Upper lobe of left lung (tissue), 6 donors: ENCODE results near the gene IRS1. TPM values are rescaled to one million over a fixed set of nuclear protein-coding genes. Genes with fewer than 3 reads are reported as not detected.

Source experiments
- ATAC-seq, 2 donors: fragments of 200-7000 bp; cut with Tn5 transposase; one replicate each; pipeline ENCODE4 v1.9.1; 2022; ENCODE audit warnings: mild to moderate bottlenecking in 2 of 2, moderate library complexity in 2 of 2; ENCODE audit not compliant: low FRiP score in 2 of 2
- DNase-seq, 2 donors: peaks; one replicate each; pipeline ENCODE4 v3.0.0-alpha.2; 2019 to 2020
- H3K27ac ChIP-seq, 4 donors: fragments of 200-600 bp; sonication (generic); one replicate each; pipeline ENCODE4 v1.5.1; 2016 to 2019
- H3K27me3 ChIP-seq, 4 donors: fragments of 200-600 bp; sonication (generic); one replicate each; pipeline ENCODE4 v1.5.1; 2017 to 2019
- H3K36me3 ChIP-seq, 4 donors: fragments of 200-600 bp; sonication (generic); one replicate each; pipeline ENCODE4 v1.5.1; 2016 to 2019
- H3K4me1 ChIP-seq, 4 donors: fragments of 200-600 bp; sonication (generic); one replicate each; pipeline ENCODE4 v1.5.1; 2018 to 2019
- H3K4me3 ChIP-seq, 4 donors: fragments of 200-600 bp; sonication (generic); one replicate each; pipeline ENCODE4 v1.5.1; 2017 to 2019; ENCODE audit warnings: mild to moderate bottlenecking in 2 of 4, moderate library complexity in 1 of 4
- H3K9me3 ChIP-seq, 4 donors: fragments of 200-600 bp; sonication (generic); one replicate each; pipeline ENCODE4 v1.5.1; 2018 to 2019
- CTCF ChIP-seq, 6 experiments: fragments of 450-650 bp in 4 of 6; fragments of 200-600 bp in 2 of 6; sonication (generic) in 2 of 6; IDR thresholded peaks; one replicate each; pipeline ENCODE4 v1.5.1; 2016 to 2019; ENCODE audit warnings: antibody characterized with exemption in 6 of 6
- EP300 ChIP-seq, 4 donors: sonication (generic); formaldehyde crosslinking; IDR thresholded peaks; one replicate each; pipeline ENCODE4 v1.5.1; 2017; ENCODE audit warnings: antibody characterized with exemption in 4 of 4, control low read depth in 2 of 4
- POLR2A ChIP-seq, 4 donors: fragments of 450-650 bp; IDR thresholded peaks; one replicate each; pipeline ENCODE4 v1.5.1; 2016 to 2017; ENCODE audit warnings: antibody characterized with exemption in 4 of 4, mild to moderate bottlenecking in 2 of 4
- POLR2AphosphoS5 ChIP-seq, 2 donors: sonication (generic); formaldehyde crosslinking; IDR thresholded peaks; one replicate each; pipeline ENCODE4 v1.5.1; 2017; ENCODE audit warnings: antibody characterized with exemption in 2 of 2
- WGBS, 2 donors: methylation state at CpG; one replicate each; pipeline ENCODE4 v1.1.5; 2017 to 2018; 5-methylcytosine and 5-hydroxymethylcytosine counted together
- total RNA-seq, 6 donors: library from RNA; depleted of rRNA in 4 of 6; stranded (reverse); fragments of >200 nt in 4 of 6; gene quantifications; one replicate each; pipeline versions ENCODE4 v1.1.0 to v1.2.1, GENCODE V29; 2016 to 2021
- donor health status: DM: no; HTN: no; CAD: no; lungs with moderate emphysema.
- donor health status: DM: no; HTN: yes; CAD: no; lungs with severe emphysema.

IRS1 gene
- total RNA-seq, 6 donors from 2014 or later, result 9.3 to 14.3 (median 12.4) TPM

GRCh38 chr2:226771067-226771466, 28.6 kb downstream of the IRS1 start:
- no peak for ATAC-seq
- no peak overlapping the region for H3K4me3 ChIP-seq
- no peaks in the 10 kb centered on the region for H3K36me3 ChIP-seq
- no peak overlapping the region for H3K27ac ChIP-seq
- no peaks in the 10 kb centered on the region for H3K27me3 ChIP-seq
- TF ChIP-seq POLR2A (IDR thresholded peaks at IDR 0.05) (no peak), CTCF (IDR thresholded peaks at IDR 0.05) (no peak), EP300 (IDR thresholded peaks at IDR 0.05) (no peak), POLR2AphosphoS5 (IDR thresholded peaks at IDR 0.05) (no peak)
- H3K4me1 ChIP-seq, result peaks cover 20 to 32% (median 20%) of the 10 kb centered on the region in 4 donors
- H3K9me3 ChIP-seq, result no peaks in the 10 kb centered on the region
- WGBS, 2 donors, result 77 to 78% methylated on average over 6 of the region's 6 CpGs
- DNase-seq, result no peak

DNA sequence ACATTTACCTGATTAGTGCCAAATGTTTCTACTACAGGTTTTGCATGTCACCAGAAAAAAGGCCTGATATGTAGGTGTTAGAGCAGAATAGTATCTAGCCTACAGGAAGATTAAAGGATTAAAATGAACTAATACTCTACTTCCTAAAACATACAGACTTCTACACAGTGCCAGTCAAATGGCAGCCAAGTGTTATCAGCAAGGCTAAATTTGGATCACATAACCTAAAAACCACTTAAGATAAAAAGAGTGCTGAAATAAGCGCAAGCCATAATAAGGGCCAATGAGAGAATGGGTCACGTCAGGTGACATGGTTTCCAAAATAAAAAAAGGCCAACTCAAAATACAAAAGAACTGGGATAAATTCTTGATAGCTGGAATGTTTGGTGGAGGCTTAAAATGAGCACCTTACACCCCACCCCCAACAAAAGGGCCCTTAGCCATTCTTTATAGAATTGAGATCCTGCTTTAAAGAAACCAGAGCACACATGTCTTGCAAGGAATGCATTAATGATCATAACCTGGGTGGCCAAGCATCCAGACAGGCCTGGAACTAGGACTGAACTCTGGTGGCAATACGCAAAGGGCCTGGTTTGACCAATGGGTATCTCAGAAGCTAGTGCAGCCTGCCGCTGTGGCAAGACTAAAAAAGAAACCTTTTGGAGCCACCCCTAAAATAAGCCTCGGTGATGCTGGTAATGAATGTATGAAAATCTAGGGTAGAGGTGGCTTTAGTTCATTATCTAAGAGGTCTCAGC, 32.4 kb downstream of the IRS1 start:
- H3K4me3 ChIP-seq, result no peak overlapping the region
- WGBS, 2 donors, result 81 to 86% methylated on average over 5 of the region's 5 CpGs
- no peaks in the 10 kb centered on the region for H3K27me3 ChIP-seq
- TF ChIP-seq POLR2AphosphoS5 (IDR thresholded peaks at IDR 0.05) (no peak), EP300 (IDR thresholded peaks at IDR 0.05) (no peak), POLR2A (IDR thresholded peaks at IDR 0.05) (no peak), CTCF (IDR thresholded peaks at IDR 0.05) (no peak)
- peaks cover 3 to 14% (median 8%) of the 10 kb centered on the region in 4 donors for H3K4me1 ChIP-seq
- H3K9me3 ChIP-seq, result no peaks in the 10 kb centered on the region
- H3K27ac ChIP-seq, result no peak overlapping the region
- no peak for DNase-seq
- H3K36me3 ChIP-seq, result no peaks in the 10 kb centered on the region
- no peak for ATAC-seq

DNA sequence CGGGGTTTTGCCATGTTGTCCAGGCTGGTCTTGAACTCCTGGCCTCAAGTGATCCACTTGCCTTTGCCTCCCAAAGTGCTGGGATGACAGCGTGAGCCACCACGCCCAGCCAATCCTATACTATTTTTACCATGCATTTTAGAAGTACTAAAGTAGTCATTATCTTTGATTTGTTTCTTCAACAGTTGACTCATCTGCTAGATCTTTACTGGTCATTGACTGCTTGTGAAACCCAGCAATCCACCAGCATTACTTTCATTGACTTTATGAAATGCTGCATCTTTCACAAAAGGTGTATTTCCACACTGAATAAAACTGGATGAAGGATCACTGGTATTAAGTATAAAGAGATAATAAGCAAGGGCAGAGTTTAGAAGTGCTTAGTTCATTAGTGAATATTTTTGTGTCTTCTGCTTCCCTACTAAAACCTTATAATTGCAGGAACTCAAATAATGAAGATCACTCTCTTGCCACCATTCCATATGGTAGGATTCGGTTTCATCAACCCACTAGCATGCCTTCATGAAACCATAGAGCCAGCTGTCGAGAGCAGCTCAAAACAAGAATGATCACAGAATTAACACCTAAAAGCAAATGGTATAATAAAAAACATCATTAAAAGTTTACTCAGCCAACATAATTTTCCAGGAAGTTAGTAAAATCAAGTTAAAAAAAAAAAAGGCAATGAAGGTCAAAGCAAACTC, 33.1 kb downstream of the IRS1 start:
- Histone ChIP-seq H3K9me3 (no peaks in the 10 kb centered on the region), H3K36me3 (no peaks in the 10 kb centered on the region), H3K27me3 (no peaks in the 10 kb centered on the region), H3K27ac (no peak overlapping the region), H3K4me1 (peaks cover 0 to 7% (median 3%) of the 10 kb centered on the region in 4 donors), H3K4me3 (no peak overlapping the region)
- DNase-seq, result no peak
- WGBS, 2 donors, result 89 to 92% methylated on average over 5 of the region's 5 CpGs
- no peak for ATAC-seq
- TF ChIP-seq EP300 (IDR thresholded peaks at IDR 0.05) (no peak), POLR2A (IDR thresholded peaks at IDR 0.05) (no peak), CTCF (IDR thresholded peaks at IDR 0.05) (no peak), POLR2AphosphoS5 (IDR thresholded peaks at IDR 0.05) (no peak)

- no peak for DNase-seq
- Histone ChIP-seq H3K36me3 (no peaks in the 10 kb centered on the region), H3K4me3 (no peak overlapping the region), H3K4me1 (peaks cover 3 to 11% (median 7%) of the 10 kb centered on the region in 4 donors), H3K27me3 (no peaks in the 10 kb centered on the region), H3K27ac (no peak overlapping the region), H3K9me3 (no peaks in the 10 kb centered on the region)
- 78 to 87% methylated on average over 3 of the region's 3 CpGs for WGBS, 2 donors
- no peak for ATAC-seq
- TF ChIP-seq EP300 (IDR thresholded peaks at IDR 0.05) (no peak), POLR2A (IDR thresholded peaks at IDR 0.05) (no peak), CTCF (IDR thresholded peaks at IDR 0.05) (no peak), POLR2AphosphoS5 (IDR thresholded peaks at IDR 0.05) (no peak)
These were observed 36.3 kb downstream of the IRS1 start for GRCh38 chr2:226763320-226763719.
